ENCODE measurements around the gene SLC38A1.
"Not testable (repeated sequence)": the region's sequence is repeated elsewhere in the genome, so short reads cannot be mapped to it uniquely, and the experiment has no call there.

Gene SLC38A1

GRCh38 chr12:46268583-46269428 is at the start of gene SLC38A1:
TSS of gene SLC38A1 (minus strand) at chr12:46269043. CDS start at chr12:46239800, 29,243 bp downstream.
- DNase-seq, result peak; percentile 82

GRCh38 chr12:46318037-46318436 is 49.2 kb upstream of the SLC38A1 start:
- DNase-seq, result no peak

GRCh38 chr12:46304070-46304469 is 35.2 kb upstream of the SLC38A1 start:
- no peak for DNase-seq

GRCh38 chr12:46303039-46303666 is 34.3 kb upstream of the SLC38A1 start:
- DNase-seq, result no peak

GRCh38 chr12:46300910-46301309 is 32.1 kb upstream of the SLC38A1 start:
- DNase-seq, result no peak

- no peak for DNase-seq
Observed at GRCh38 chr12:46299851-46300250, 31.0 kb upstream of the SLC38A1 start.

GRCh38 chr12:46298261-46298660 is 29.4 kb upstream of the SLC38A1 start:
- DNase-seq, result no peak

- no peak for DNase-seq
Observed at GRCh38 chr12:46296822-46297221, 28.0 kb upstream of the SLC38A1 start.

GRCh38 chr12:46292754-46293402 is 24.0 kb upstream of the SLC38A1 start:
- DNase-seq, result no peak

- not testable (repeated sequence) for DNase-seq
Observed at GRCh38 chr12:46291953-46292352, 23.1 kb upstream of the SLC38A1 start.

- not testable (repeated sequence) for DNase-seq
Observed at GRCh38 chr12:46285177-46285576, 16.3 kb upstream of the SLC38A1 start.

- no peak for DNase-seq
Observed at GRCh38 chr12:46282829-46283228, 14.0 kb upstream of the SLC38A1 start.

GRCh38 chr12:46276756-46277155 is 7.9 kb upstream of the SLC38A1 start:
- no peak for DNase-seq

- DNase-seq, result no peak
Observed at GRCh38 chr12:46271863-46272262, 3.0 kb upstream of the SLC38A1 start.

- DNase-seq, result no peak
Observed at GRCh38 chr12:46269429-46270241, 792 bp upstream of the SLC38A1 start.

- DNase-seq, result peak; percentile 64
Observed at GRCh38 chr12:46267825-46268582, 839 bp downstream of the SLC38A1 start.

- no peak for DNase-seq
Observed at GRCh38 chr12:46267575-46267824, 1.3 kb downstream of the SLC38A1 start.

GRCh38 chr12:46266869-46267574 is 1.8 kb downstream of the SLC38A1 start:
- DNase-seq, result peak; percentile 66

- peak; percentile 59 for DNase-seq
Observed at GRCh38 chr12:46266382-46266791, 2.5 kb downstream of the SLC38A1 start.

GRCh38 chr12:46265734-46266133 is 3.1 kb downstream of the SLC38A1 start:
- DNase-seq, result no peak

- DNase-seq, result no peak
Observed at GRCh38 chr12:46265102-46265501, 3.7 kb downstream of the SLC38A1 start.

- no peak for DNase-seq
Observed at GRCh38 chr12:46264057-46264456, 4.8 kb downstream of the SLC38A1 start.

All from NCI-H1105 (cell line).